ENCODE data around the gene PILRA. TPM values are rescaled to one million over a fixed set of nuclear protein-coding genes. Genes with fewer than 3 reads are reported as not detected.

Gene PILRA
- polyA plus RNA-seq, 1 donor (not counting 4 experiments of a cell fraction or from before 2014, with no cell fraction given), result 0.33 TPM

DNA sequence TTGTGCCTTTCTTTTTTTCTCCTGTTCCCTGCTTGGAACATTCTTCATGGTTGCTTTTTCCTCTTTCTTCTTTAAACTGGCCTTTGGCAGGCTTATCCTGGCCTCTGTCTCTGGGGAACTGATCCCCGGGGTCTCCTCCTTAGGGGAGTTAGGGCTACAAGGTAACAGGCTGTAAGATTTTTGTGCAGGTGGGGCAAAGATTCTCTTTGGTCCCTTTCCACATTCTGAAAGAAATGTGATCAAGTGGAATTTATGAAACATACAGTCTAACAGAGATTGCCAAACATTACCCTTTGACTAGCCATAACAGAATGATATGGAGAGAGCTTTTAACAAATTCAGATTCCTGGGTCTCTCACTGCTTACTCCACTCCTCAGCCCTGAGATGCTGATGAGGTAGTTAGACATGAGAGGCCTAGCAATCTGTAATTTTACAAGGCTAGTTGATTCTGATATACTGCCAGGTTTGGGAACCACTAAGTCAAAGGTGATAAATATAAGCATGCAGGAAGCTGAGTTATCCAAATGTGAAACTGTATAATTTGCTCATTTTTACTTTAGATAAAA is 46.5 kb downstream of the PILRA start:
- H3K27me3 ChIP-seq (ENCODE audit: control insufficient read depth, extremely low read depth, insufficient read depth, low read length), result no peaks in the 10 kb centered on the region
- no peak for FAIRE-seq
- no peaks in the 10 kb centered on the region for H3K36me3 ChIP-seq (ENCODE audit: control insufficient read depth in 2 of 2, extremely low read depth in 1 of 2, insufficient read depth in 2 of 2, low read length in 2 of 2)
- no peak for DNase-seq (ENCODE audit: low read depth, low spot score)
- no peaks in the 10 kb centered on the region for H3K79me2 ChIP-seq (ENCODE audit: control insufficient read depth, insufficient read depth, low read length)
- dilution Hi-C loops (cut with MboI; ENCODE audit: extremely low pct_ligation_motif_present, low sequenced_read_pairs), result no loop called here
- no peak overlapping the region for H3K4me3 ChIP-seq (ENCODE audit: control insufficient read depth in 2 of 3, extremely low read depth in 1 of 3, insufficient read depth in 2 of 3, low read depth in 1 of 3, low read length in 3 of 3)
- H3K27ac ChIP-seq (ENCODE audit: control insufficient read depth, insufficient read depth, low read length), result no peak overlapping the region
- H3K9ac ChIP-seq (ENCODE audit: control insufficient read depth, extremely low read depth, insufficient read depth, low read length), result no peak overlapping the region
- H3K4me1 ChIP-seq (ENCODE audit: control insufficient read depth, extremely low read depth, insufficient read depth, low read length), result no peaks in the 10 kb centered on the region
- no peaks in the 10 kb centered on the region for H4K20me1 ChIP-seq (ENCODE audit: control insufficient read depth, extremely low read depth, insufficient read depth, low read length)
- H2AFZ ChIP-seq (ENCODE audit: control insufficient read depth, low read length), result no peak overlapping the region
- H3K4me2 ChIP-seq (ENCODE audit: control insufficient read depth, extremely low read depth, insufficient read depth, low read depth, low read length), result no peak overlapping the region
- no peaks in the 10 kb centered on the region for H3K9me3 ChIP-seq (ENCODE audit: control insufficient read depth, low read depth, low read length)
- TF ChIP-seq, protein P1, sequence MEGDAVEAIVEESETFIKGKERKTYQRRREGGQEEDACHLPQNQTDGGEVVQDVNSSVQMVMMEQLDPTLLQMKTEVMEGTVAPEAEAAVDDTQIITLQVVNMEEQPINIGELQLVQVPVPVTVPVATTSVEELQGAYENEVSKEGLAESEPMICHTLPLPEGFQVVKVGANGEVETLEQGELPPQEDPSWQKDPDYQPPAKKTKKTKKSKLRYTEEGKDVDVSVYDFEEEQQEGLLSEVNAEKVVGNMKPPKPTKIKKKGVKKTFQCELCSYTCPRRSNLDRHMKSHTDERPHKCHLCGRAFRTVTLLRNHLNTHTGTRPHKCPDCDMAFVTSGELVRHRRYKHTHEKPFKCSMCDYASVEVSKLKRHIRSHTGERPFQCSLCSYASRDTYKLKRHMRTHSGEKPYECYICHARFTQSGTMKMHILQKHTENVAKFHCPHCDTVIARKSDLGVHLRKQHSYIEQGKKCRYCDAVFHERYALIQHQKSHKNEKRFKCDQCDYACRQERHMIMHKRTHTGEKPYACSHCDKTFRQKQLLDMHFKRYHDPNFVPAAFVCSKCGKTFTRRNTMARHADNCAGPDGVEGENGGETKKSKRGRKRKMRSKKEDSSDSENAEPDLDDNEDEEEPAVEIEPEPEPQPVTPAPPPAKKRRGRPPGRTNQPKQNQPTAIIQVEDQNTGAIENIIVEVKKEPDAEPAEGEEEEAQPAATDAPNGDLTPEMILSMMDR (optimal IDR thresholded peaks at IDR 0.05 in 1 of 3, IDR thresholded peaks at IDR 0.05 in 1 of 3, conservative IDR thresholded peaks at IDR 0.05 in 1 of 3; ENCODE audit: extremely low read depth in 1 of 3, insufficient read depth in 2 of 3, low read length in 3 of 3), result no peak
- no peak for TF ChIP-seq EZH2 (IDR thresholded peaks at IDR 0.05; ENCODE audit: low read length)
- no peaks in the 10 kb centered on the region for H3K9me1 ChIP-seq (ENCODE audit: control insufficient read depth, extremely low read depth, insufficient read depth, low read length)

DNA sequence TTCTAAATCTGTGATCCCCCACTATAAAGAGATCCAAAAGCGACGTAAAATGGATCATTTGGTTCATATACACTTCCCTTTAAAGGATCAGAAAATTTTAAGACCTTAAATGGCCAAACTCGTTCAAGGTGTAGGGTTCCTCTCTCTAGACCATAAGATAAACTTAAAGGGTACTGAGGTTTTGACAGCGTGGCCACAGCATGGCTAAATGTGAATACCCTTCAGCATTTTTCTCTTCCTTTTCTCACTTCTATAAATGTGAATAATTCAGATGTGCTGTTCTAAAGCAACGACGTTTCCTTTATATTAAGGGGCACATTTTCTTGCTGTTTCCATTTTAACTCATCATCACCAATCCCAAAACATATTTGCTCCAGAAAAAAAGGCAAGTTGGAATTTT is 50.0 kb downstream of the PILRA start:
- no peak overlapping the region for H3K4me3 ChIP-seq (ENCODE audit: control insufficient read depth in 2 of 3, extremely low read depth in 1 of 3, insufficient read depth in 2 of 3, low read depth in 1 of 3, low read length in 3 of 3)
- H3K9me1 ChIP-seq (ENCODE audit: control insufficient read depth, extremely low read depth, insufficient read depth, low read length), result no peaks in the 10 kb centered on the region
- no peak overlapping the region for H3K27ac ChIP-seq (ENCODE audit: control insufficient read depth, insufficient read depth, low read length)
- H3K4me2 ChIP-seq (ENCODE audit: control insufficient read depth, extremely low read depth, insufficient read depth, low read depth, low read length), result no peak overlapping the region
- H3K79me2 ChIP-seq (ENCODE audit: control insufficient read depth, insufficient read depth, low read length), result no peaks in the 10 kb centered on the region
- DNase-seq (ENCODE audit: low read depth, low spot score) (no peak), FAIRE-seq (no peak)
- H3K36me3 ChIP-seq (ENCODE audit: control insufficient read depth in 2 of 2, extremely low read depth in 1 of 2, insufficient read depth in 2 of 2, low read length in 2 of 2), result no peaks in the 10 kb centered on the region
- H2AFZ ChIP-seq (ENCODE audit: control insufficient read depth, low read length), result no peak overlapping the region
- no peaks in the 10 kb centered on the region for H3K27me3 ChIP-seq (ENCODE audit: control insufficient read depth, extremely low read depth, insufficient read depth, low read length)
- peaks cover 4% of the 10 kb centered on the region for H3K4me1 ChIP-seq (ENCODE audit: control insufficient read depth, extremely low read depth, insufficient read depth, low read length)
- no peaks in the 10 kb centered on the region for H3K9me3 ChIP-seq (ENCODE audit: control insufficient read depth, low read depth, low read length)
- TF ChIP-seq EZH2 (IDR thresholded peaks at IDR 0.05; ENCODE audit: low read length), result no peak
- TF ChIP-seq, protein P1 (optimal IDR thresholded peaks at IDR 0.05 in 1 of 3, IDR thresholded peaks at IDR 0.05 in 1 of 3, conservative IDR thresholded peaks at IDR 0.05 in 1 of 3; ENCODE audit: extremely low read depth in 1 of 3, insufficient read depth in 2 of 3, low read length in 3 of 3), result no peak
- dilution Hi-C loops (cut with MboI; ENCODE audit: extremely low pct_ligation_motif_present, low sequenced_read_pairs), result no loop called here
- H3K9ac ChIP-seq (ENCODE audit: control insufficient read depth, extremely low read depth, insufficient read depth, low read length), result no peak overlapping the region
- no peaks in the 10 kb centered on the region for H4K20me1 ChIP-seq (ENCODE audit: control insufficient read depth, extremely low read depth, insufficient read depth, low read length)

Measured in keratinocyte (primary cell).